GM18499 (cell line): ENCODE data around the gene ERP29.
"Not testable (repeated sequence)": the region's sequence is repeated elsewhere in the genome, so short reads cannot be mapped to it uniquely, and the experiment has no call there.

ENCODE experiments used
- ATAC-seq: cut with Tn5 transposase; IDR thresholded peaks from one replicate; pipeline ENCODE4 v1.9.1; 2021; ENCODE audit warnings: moderate number of reproducible peaks; ENCODE audit not compliant: insufficient read depth, unreplicated experiment

ERP29 gene

GRCh38 chr12:112012775-112013600 lies at the start of gene ERP29, which contains the start of gene TMEM116:
ERP29 (plus strand) TSS chr12:112013426; CDS start chr12:112013466, 40 bp downstream.
TMEM116 (minus strand) TSS chr12:112013165; CDS start chr12:112005270, 7,895 bp downstream.
- ATAC-seq: peak; percentile 48

- no peak for ATAC-seq
Measured at GRCh38 chr12:111964935-111965334, 48.3 kb upstream of the ERP29 start.

- no peak for ATAC-seq
Measured at GRCh38 chr12:111971800-111972199, 41.4 kb upstream of the ERP29 start.

GRCh38 chr12:111975161-111975931 lies 37.9 kb upstream of the ERP29 start:
- no peak for ATAC-seq

- no peak for ATAC-seq
Measured at GRCh38 chr12:111976291-111976690, 36.9 kb upstream of the ERP29 start.

GRCh38 chr12:111976860-111977259 lies 36.4 kb upstream of the ERP29 start:
- ATAC-seq: no peak

- no peak for ATAC-seq
Measured at GRCh38 chr12:111978545-111978944, 34.7 kb upstream of the ERP29 start.

GRCh38 chr12:111980598-111980997 lies 32.6 kb upstream of the ERP29 start:
- no peak for ATAC-seq

GRCh38 chr12:111981987-111982386 lies 31.2 kb upstream of the ERP29 start:
- ATAC-seq: no peak

- ATAC-seq: no peak
Measured at GRCh38 chr12:111984820-111985219, 28.4 kb upstream of the ERP29 start.

- no peak for ATAC-seq
Measured at GRCh38 chr12:111991535-111991934, 21.7 kb upstream of the ERP29 start.

- no peak for ATAC-seq
Measured at GRCh38 chr12:111991946-111992345, 21.3 kb upstream of the ERP29 start.

- no peak for ATAC-seq
Measured at GRCh38 chr12:111992464-111992863, 20.8 kb upstream of the ERP29 start.

GRCh38 chr12:111993292-111994150 lies 19.7 kb upstream of the ERP29 start:
- no peak for ATAC-seq

- ATAC-seq: not testable (repeated sequence)
Measured at GRCh38 chr12:111994211-111995111, 18.8 kb upstream of the ERP29 start.

GRCh38 chr12:111995782-111996480 lies 17.3 kb upstream of the ERP29 start:
- no peak for ATAC-seq

GRCh38 chr12:111997300-111997699 lies 15.9 kb upstream of the ERP29 start:
- ATAC-seq: no peak

GRCh38 chr12:111998015-111998414 lies 15.2 kb upstream of the ERP29 start:
- no peak for ATAC-seq

- not testable (repeated sequence) for ATAC-seq
Measured at GRCh38 chr12:111999129-111999528, 14.1 kb upstream of the ERP29 start.
